EH (cell line): ENCODE results near the gene NEMP2.

ENCODE experiments used
- DNase-seq: peaks from one replicate; pipeline ENCODE4 v3.0.0-alpha.2; 2015; ENCODE audit warnings: low read depth

The NEMP2 gene

DNA sequence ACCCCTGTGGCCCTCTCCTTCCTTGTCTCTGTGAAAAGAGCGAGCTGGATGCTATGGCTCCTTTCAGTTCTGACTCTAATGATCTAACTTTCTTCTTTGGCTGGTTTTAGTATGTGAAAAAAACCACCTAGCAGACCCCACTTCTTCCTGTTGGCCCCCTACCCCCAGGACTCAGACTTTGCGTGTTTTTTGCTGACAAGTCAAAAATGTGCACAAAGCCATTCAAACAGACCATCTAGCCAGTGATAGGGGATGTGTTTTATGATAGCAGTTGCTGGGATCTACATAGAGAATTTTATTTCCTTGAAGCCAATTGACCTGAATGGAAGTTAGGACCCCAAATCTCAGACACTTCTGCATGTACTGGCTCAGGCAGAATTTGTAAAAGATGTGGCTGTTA lies 77.3 kb downstream of the NEMP2 start:
- no peak for DNase-seq

DNA sequence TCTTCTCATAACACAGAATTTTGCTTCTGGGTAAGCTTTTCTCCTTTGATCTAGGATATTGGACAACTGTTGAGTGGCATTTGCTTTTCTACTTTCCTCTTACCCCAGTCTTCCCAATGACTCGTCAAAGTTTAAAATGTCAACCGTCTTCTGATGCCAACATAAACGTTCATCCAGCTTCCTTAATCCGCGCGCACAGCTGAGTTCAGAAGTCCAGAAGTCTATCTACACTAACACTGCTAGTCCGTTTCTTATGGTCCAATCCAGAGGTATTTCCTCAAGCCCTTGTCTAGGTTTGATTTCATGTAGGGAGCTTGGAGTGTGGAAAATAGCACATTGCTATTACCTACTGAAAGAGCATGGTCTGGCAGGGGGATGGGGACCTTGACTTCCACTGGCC lies 77.7 kb downstream of the NEMP2 start:
- no peak for DNase-seq

DNA sequence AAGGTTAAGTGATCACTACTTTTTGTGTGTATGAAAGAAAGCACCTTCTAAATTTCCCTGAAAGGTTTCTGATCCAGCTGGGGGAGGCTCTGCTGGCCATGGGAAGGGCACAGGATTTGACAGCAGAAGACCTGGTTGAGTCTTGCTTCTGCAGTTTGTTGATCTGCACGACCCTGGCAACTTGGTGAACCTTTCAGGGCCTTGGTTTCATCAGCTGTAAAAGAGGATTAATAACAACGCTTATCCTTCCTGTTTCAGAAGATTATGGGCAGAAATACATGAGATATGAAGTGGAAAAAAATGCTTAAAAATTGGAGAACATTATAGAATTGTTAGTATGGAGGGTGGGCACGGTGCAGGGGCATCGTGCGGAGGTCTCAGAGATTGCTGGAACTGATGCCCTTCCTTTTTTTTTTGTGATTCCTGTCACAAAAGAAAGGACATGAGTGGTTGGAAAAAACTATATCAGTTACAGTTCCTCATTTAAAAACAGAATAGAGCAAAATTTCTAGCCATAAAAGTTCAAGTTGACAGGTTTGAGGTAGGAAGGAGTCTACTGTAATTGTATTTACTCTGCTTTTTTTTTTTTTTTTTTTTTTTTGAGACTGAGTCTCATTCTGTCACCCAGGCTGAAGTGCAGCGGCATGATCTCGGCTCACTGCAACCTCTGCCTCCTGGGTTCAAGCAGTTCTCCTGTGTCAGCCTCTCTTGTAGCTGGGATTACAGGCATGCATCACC lies 79.0 kb downstream of the NEMP2 start:
- DNase-seq: no peak

DNA sequence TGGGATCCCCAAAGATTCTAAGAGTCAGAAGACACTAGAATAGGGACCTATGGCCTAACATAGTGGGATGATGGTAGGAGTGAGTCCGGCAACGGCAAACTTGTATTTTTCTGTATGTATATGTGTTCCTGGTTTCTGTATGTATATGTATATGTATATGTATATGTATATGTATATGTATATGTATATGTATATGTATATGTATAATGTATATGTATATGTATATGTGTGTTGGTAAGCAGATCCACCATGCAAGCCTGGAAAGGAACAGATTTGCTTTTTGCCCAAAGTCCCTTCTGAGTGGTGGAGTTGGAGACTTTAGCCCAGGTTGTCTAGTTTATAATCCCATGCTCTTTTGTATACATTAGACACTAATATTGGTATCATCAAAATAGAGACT lies 79.7 kb downstream of the NEMP2 start:
- DNase-seq: no peak
